Naive B cell (primary cell): ENCODE measurements around the gene MESP1. TPM values are rescaled to one million over a fixed set of nuclear protein-coding genes. Genes with fewer than 3 reads are reported as not detected.
"Not testable (repeated sequence)": the region's sequence is repeated elsewhere in the genome, so short reads cannot be mapped to it uniquely, and the experiment has no call there.

Experiments used
- ATAC-seq, 2 donors: fragments of 150-1000 bp; cut with Tn5 transposase; 2 replicates each; pipeline ENCODE4 v1.10.0; 2021; ENCODE audit warnings: low read depth in 2 of 2, mild to moderate bottlenecking in 2 of 2, moderate library complexity in 2 of 2
- DNase-seq: peaks from one replicate; pipeline ENCODE4 v3.0.0; 2022
- H3K27ac Mint-ChIP-seq, 6 donors: one replicate each; pipeline ENCODE4 v1.8.0; 2020 to 2022; ENCODE audit warnings: mild to moderate bottlenecking in 6 of 6, mixed read lengths in 6 of 6, moderate library complexity in 5 of 6, inconsistent platforms in 2 of 6
- H3K27me3 Mint-ChIP-seq, 3 donors: one replicate each; pipeline ENCODE4 v1.8.0; 2021 to 2022; ENCODE audit warnings: mixed read lengths in 3 of 3, mild to moderate bottlenecking in 1 of 3
- H3K36me3 Mint-ChIP-seq, 2 donors: one replicate each; pipeline ENCODE4 v1.8.0; 2020 to 2022; ENCODE audit warnings: mixed read lengths in 2 of 2, inconsistent platforms in 1 of 2, mild to moderate bottlenecking in 1 of 2
- H3K4me1 Mint-ChIP-seq, 3 donors: one replicate each; pipeline ENCODE4 v1.8.0; 2020 to 2022; ENCODE audit warnings: mixed read lengths in 3 of 3, inconsistent platforms in 1 of 3, mild to moderate bottlenecking in 1 of 3, moderate library complexity in 1 of 3
- H3K4me3 Mint-ChIP-seq, 8 donors: one replicate each; pipeline ENCODE4 v1.8.0; 2020 to 2022; ENCODE audit warnings: mild to moderate bottlenecking in 8 of 8, mixed read lengths in 8 of 8, moderate library complexity in 8 of 8, inconsistent platforms in 2 of 8
- H3K9me3 Mint-ChIP-seq, 7 donors: one replicate each; pipeline ENCODE4 v1.8.0; 2020 to 2022; ENCODE audit warnings: mixed read lengths in 7 of 7, mild to moderate bottlenecking in 5 of 7, inconsistent platforms in 2 of 7, moderate library complexity in 1 of 7
- polyA plus RNA-seq, 6 donors: library from polyadenylated mRNA; unstranded; fragments of 300-500 nt; fragmentation: Illumina TruSeq; gene quantifications; one replicate each; pipeline ENCODE4 v1.2.3, GENCODE V29; 2021; ENCODE audit warnings: low read depth in 6 of 6

MESP1 gene
- polyA plus RNA-seq, 6 donors from 2014 or later = 0.28 to 0.71 (median 0.50) TPM; not detected in 2

- H3K27me3 Mint-ChIP-seq = peaks cover 6 to 13% (median 9%) of the 10 kb centered on the region in 3 donors
These were observed 34.2 kb upstream of the MESP1 start for GRCh38 chr15:89785064-89785773.

GRCh38 chr15:89784686-89784960, 33.6 kb upstream of the MESP1 start:
- Mint-ChIP-seq H3K4me1 (peaks cover 5 to 11% (median 9%) of the 10 kb centered on the region in 3 donors), H3K36me3 (no peaks in the 10 kb centered on the region), H3K27ac (no peak overlapping the region), H3K9me3 (peaks cover 0 to 17% (median 9%) of the 10 kb centered on the region in 7 donors), H3K4me3 (peak overlapping the region in 1 of 8 donors; percentile 18), H3K27me3 (peaks cover 8 to 13% (median 9%) of the 10 kb centered on the region in 3 donors)
- no peak for DNase-seq
- ATAC-seq = no peak

More at GRCh38 chr15:89785064-89785773, 34.2 kb upstream of the MESP1 start:
- no peak for DNase-seq
- Mint-ChIP-seq H3K4me1 (peaks cover 5 to 11% (median 9%) of the 10 kb centered on the region in 3 donors), H3K27ac (no peak overlapping the region), H3K9me3 (peaks cover 0 to 17% (median 11%) of the 10 kb centered on the region in 7 donors), H3K4me3 (no peak overlapping the region), H3K36me3 (no peaks in the 10 kb centered on the region)
- ATAC-seq = no peak

GRCh38 chr15:89783861-89784685, 33.0 kb upstream of the MESP1 start:
- no peaks in the 10 kb centered on the region for H3K36me3 Mint-ChIP-seq
- peaks cover 0 to 16% (median 9%) of the 10 kb centered on the region in 7 donors for H3K9me3 Mint-ChIP-seq
- H3K4me3 Mint-ChIP-seq = peak overlapping the region in 1 of 8 donors; percentile 18
- no peak for DNase-seq
- no peak overlapping the region for H3K27ac Mint-ChIP-seq
- H3K4me1 Mint-ChIP-seq = peaks cover 5 to 11% (median 9%) of the 10 kb centered on the region in 3 donors
- no peak for ATAC-seq
- H3K27me3 Mint-ChIP-seq = peaks cover 9 to 13% (median 10%) of the 10 kb centered on the region in 3 donors

- peaks cover 0 to 13% (median 8%) of the 10 kb centered on the region in 7 donors for H3K9me3 Mint-ChIP-seq
- DNase-seq (no peak), ATAC-seq (no peak)
- H3K27me3 Mint-ChIP-seq = peaks cover 13 to 18% (median 15%) of the 10 kb centered on the region in 3 donors
- H3K27ac Mint-ChIP-seq = peak overlapping the region in 1 of 6 donors; percentile 91
- H3K36me3 Mint-ChIP-seq = no peaks in the 10 kb centered on the region
- peaks cover 5 to 11% (median 9%) of the 10 kb centered on the region in 3 donors for H3K4me1 Mint-ChIP-seq
- no peak overlapping the region for H3K4me3 Mint-ChIP-seq
These were observed 32.2 kb upstream of the MESP1 start for GRCh38 chr15:89783111-89783860.

- DNase-seq, H3K27ac Mint-ChIP-seq, H3K4me3 Mint-ChIP-seq, H3K36me3 Mint-ChIP-seq, ATAC-seq, H3K9me3 Mint-ChIP-seq: not testable (repeated sequence)
- Mint-ChIP-seq H3K27me3 (peaks cover 14 to 25% (median 17%) of the 10 kb centered on the region in 3 donors), H3K4me1 (peaks cover 5 to 11% (median 9%) of the 10 kb centered on the region in 3 donors)
These were observed 31.5 kb upstream of the MESP1 start for GRCh38 chr15:89782619-89782950.

- DNase-seq (no peak), ATAC-seq (peak in 1 of 2 donors; percentile 51)
- H3K27ac Mint-ChIP-seq = no peak overlapping the region
- H3K4me1 Mint-ChIP-seq = peaks cover 5 to 13% (median 11%) of the 10 kb centered on the region in 3 donors
- H3K4me3 Mint-ChIP-seq = no peak overlapping the region
- peaks cover 16 to 28% (median 17%) of the 10 kb centered on the region in 3 donors for H3K27me3 Mint-ChIP-seq
- peaks cover 0 to 4% (median 0%) of the 10 kb centered on the region in 7 donors for H3K9me3 Mint-ChIP-seq
- no peaks in the 10 kb centered on the region for H3K36me3 Mint-ChIP-seq
These were observed 31.0 kb upstream of the MESP1 start for GRCh38 chr15:89781891-89782618.

GRCh38 chr15:89781055-89781454, 30.0 kb upstream of the MESP1 start:
- peak overlapping the region in 1 of 6 donors; percentile 2 for H3K27ac Mint-ChIP-seq

GRCh38 chr15:89780601-89781000, 29.6 kb upstream of the MESP1 start:
- Mint-ChIP-seq H3K4me1 (peaks cover 5 to 14% (median 13%) of the 10 kb centered on the region in 3 donors), H3K27me3 (peaks cover 16 to 31% (median 17%) of the 10 kb centered on the region in 3 donors), H3K9me3 (no peaks in the 10 kb centered on the region), H3K27ac (peak overlapping the region in 2 of 6 donors; percentile 2 to 16), H3K36me3 (no peaks in the 10 kb centered on the region), H3K4me3 (no peak overlapping the region)
- no peak for DNase-seq
- ATAC-seq = no peak

More at GRCh38 chr15:89781055-89781454, 30.0 kb upstream of the MESP1 start:
- peak; percentile 48 to 50 for ATAC-seq
- Mint-ChIP-seq H3K36me3 (no peaks in the 10 kb centered on the region), H3K27me3 (peaks cover 16 to 31% (median 17%) of the 10 kb centered on the region in 3 donors), H3K4me1 (peaks cover 5 to 14% (median 13%) of the 10 kb centered on the region in 3 donors), H3K9me3 (peaks cover 0 to 4% (median 0%) of the 10 kb centered on the region in 7 donors), H3K4me3 (peak overlapping the region in 2 of 8 donors; percentile 23 to 47)
- DNase-seq = no peak

GRCh38 chr15:89778861-89779260, 27.8 kb upstream of the MESP1 start:
- H3K27ac Mint-ChIP-seq = no peak overlapping the region
- H3K27me3 Mint-ChIP-seq = peaks cover 16 to 35% (median 25%) of the 10 kb centered on the region in 3 donors
- H3K4me1 Mint-ChIP-seq = peaks cover 5 to 14% (median 13%) of the 10 kb centered on the region in 3 donors
- no peaks in the 10 kb centered on the region for H3K9me3 Mint-ChIP-seq
- no peak for DNase-seq
- ATAC-seq = no peak
- no peaks in the 10 kb centered on the region for H3K36me3 Mint-ChIP-seq
- H3K4me3 Mint-ChIP-seq = peak overlapping the region in 1 of 8 donors; percentile 70

GRCh38 chr15:89777782-89778380, 26.8 kb upstream of the MESP1 start:
- peaks cover 16 to 36% (median 25%) of the 10 kb centered on the region in 3 donors for H3K27me3 Mint-ChIP-seq
- no peaks in the 10 kb centered on the region for H3K9me3 Mint-ChIP-seq
- H3K4me1 Mint-ChIP-seq = peaks cover 5 to 14% (median 13%) of the 10 kb centered on the region in 3 donors
- H3K36me3 Mint-ChIP-seq = no peaks in the 10 kb centered on the region
- ATAC-seq (no peak), DNase-seq (no peak)
- no peak overlapping the region for H3K27ac Mint-ChIP-seq
- H3K4me3 Mint-ChIP-seq = peak overlapping the region in 4 of 8 donors; percentile 6 to 54 (median 30)

GRCh38 chr15:89777073-89777751, 26.2 kb upstream of the MESP1 start:
- H3K27me3 Mint-ChIP-seq = peaks cover 16 to 36% (median 25%) of the 10 kb centered on the region in 3 donors
- DNase-seq (no peak), ATAC-seq (no peak)
- no peak overlapping the region for H3K27ac Mint-ChIP-seq
- peak overlapping the region in 7 of 8 donors; percentile 22 to 76 (median 55) for H3K4me3 Mint-ChIP-seq
- no peaks in the 10 kb centered on the region for H3K9me3 Mint-ChIP-seq
- no peaks in the 10 kb centered on the region for H3K36me3 Mint-ChIP-seq
- H3K4me1 Mint-ChIP-seq = peaks cover 5 to 13% (median 10%) of the 10 kb centered on the region in 3 donors
